ENCODE measurements around the gene VAV3. TPM values are rescaled to one million over a fixed set of nuclear protein-coding genes. Genes with fewer than 3 reads are reported as not detected.

Gene VAV3
- total and polyA plus RNA-seq, 2 of the 13 experiments (the other 11 are each of a cell fraction or from before 2014, with no cell fraction given) = 15.9 to 29.8 TPM

GRCh38 chr1:107681001-107681479 lies 283.9 kb downstream of the VAV3 start (continued):
- TF ChIP-seq MLX (CRISPR knock-in tag; IDR thresholded peaks at IDR 0.05) = 0 out of 2 replicates have a peak, but pooled peaks have one; percentile 17
- no peak; the same call in 1 of the 2 replicates for TF ChIP-seq CHD4 (IDR thresholded peaks at IDR 0.05; ENCODE audit: borderline replicate concordance, low read length)
- peak; percentile 56; the same call in 1 of the 2 replicates for TF ChIP-seq ZNF816 (CRISPR knock-in tag; IDR thresholded peaks at IDR 0.05; ENCODE audit: borderline replicate concordance)
- no peak for TF ChIP-seq HMG20A (CRISPR knock-in tag; IDR thresholded peaks at IDR 0.05; ENCODE audit: borderline replicate concordance)
- 0 out of 2 replicates have a peak, but pooled peaks have one; percentile 26 for TF ChIP-seq MED1 (CRISPR knock-in tag; IDR thresholded peaks at IDR 0.05)
- no peak; the same call in 1 of the 2 replicates for TF ChIP-seq POGZ (CRISPR knock-in tag; IDR thresholded peaks at IDR 0.05)
- no peak for TF ChIP-seq SRY (CRISPR knock-in tag; IDR thresholded peaks at IDR 0.05)
- peak; percentile 81; the same call in 1 of the 2 replicates for TF ChIP-seq NFIC (IDR thresholded peaks at IDR 0.05; ENCODE audit: low read length)
- no peak for TF ChIP-seq ZBTB25 (CRISPR knock-in tag; IDR thresholded peaks at IDR 0.05)
- TF ChIP-seq, protein P1, sequence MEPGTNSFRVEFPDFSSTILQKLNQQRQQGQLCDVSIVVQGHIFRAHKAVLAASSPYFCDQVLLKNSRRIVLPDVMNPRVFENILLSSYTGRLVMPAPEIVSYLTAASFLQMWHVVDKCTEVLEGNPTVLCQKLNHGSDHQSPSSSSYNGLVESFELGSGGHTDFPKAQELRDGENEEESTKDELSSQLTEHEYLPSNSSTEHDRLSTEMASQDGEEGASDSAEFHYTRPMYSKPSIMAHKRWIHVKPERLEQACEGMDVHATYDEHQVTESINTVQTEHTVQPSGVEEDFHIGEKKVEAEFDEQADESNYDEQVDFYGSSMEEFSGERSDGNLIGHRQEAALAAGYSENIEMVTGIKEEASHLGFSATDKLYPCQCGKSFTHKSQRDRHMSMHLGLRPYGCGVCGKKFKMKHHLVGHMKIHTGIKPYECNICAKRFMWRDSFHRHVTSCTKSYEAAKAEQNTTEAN (CRISPR knock-in tag; conservative IDR thresholded peaks at IDR 0.05) = 0 out of 2 replicates have a peak, but pooled peaks have one; percentile 14
- TF ChIP-seq, protein P2, sequence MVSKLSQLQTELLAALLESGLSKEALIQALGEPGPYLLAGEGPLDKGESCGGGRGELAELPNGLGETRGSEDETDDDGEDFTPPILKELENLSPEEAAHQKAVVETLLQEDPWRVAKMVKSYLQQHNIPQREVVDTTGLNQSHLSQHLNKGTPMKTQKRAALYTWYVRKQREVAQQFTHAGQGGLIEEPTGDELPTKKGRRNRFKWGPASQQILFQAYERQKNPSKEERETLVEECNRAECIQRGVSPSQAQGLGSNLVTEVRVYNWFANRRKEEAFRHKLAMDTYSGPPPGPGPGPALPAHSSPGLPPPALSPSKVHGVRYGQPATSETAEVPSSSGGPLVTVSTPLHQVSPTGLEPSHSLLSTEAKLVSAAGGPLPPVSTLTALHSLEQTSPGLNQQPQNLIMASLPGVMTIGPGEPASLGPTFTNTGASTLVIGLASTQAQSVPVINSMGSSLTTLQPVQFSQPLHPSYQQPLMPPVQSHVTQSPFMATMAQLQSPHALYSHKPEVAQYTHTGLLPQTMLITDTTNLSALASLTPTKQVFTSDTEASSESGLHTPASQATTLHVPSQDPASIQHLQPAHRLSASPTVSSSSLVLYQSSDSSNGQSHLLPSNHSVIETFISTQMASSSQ (IDR thresholded peaks at IDR 0.05; ENCODE audit: low read depth) = peak; percentile 63; the same call in 1 of the 2 replicates
- TF ChIP-seq, protein P2 (CRISPR knock-in tag; IDR thresholded peaks at IDR 0.05; ENCODE audit: borderline replicate concordance) = peak; percentile 64; the same call in 1 of the 2 replicates
- TF ChIP-seq, protein P3, sequence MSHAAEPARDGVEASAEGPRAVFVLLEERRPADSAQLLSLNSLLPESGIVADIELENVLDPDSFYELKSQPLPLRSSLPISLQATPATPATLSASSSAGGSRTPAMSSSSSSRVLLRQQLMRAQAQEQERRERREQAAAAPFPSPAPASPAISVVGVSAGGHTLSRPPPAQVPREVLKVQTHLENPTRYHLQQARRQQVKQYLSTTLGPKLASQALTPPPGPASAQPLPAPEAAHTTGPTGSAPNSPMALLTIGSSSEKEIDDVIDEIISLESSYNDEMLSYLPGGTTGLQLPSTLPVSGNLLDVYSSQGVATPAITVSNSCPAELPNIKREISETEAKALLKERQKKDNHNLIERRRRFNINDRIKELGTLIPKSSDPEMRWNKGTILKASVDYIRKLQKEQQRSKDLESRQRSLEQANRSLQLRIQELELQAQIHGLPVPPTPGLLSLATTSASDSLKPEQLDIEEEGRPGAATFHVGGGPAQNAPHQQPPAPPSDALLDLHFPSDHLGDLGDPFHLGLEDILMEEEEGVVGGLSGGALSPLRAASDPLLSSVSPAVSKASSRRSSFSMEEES (CRISPR knock-in tag; IDR thresholded peaks at IDR 0.05) = peak; percentile 17; the same call in 1 of the 2 replicates
- peak; percentile 80 for TF ChIP-seq PHF21A (CRISPR knock-in tag; IDR thresholded peaks at IDR 0.05)
- no peak for TF ChIP-seq IKZF1 (IDR thresholded peaks at IDR 0.05)
- no peak for TF ChIP-seq ZHX1 (CRISPR knock-in tag; IDR thresholded peaks at IDR 0.05; ENCODE audit: low read depth)
- no peak for TF ChIP-seq ZFP1 (CRISPR knock-in tag; IDR thresholded peaks at IDR 0.05)
- TF ChIP-seq ATF7-NPFF (CRISPR knock-in tag; IDR thresholded peaks at IDR 0.05; ENCODE audit: low read depth) = no peak
